Neural cell (in vitro differentiated cells): Measurements from ENCODE around the gene ZMYM2. TPM values are rescaled to one million over a fixed set of nuclear protein-coding genes. Genes with fewer than 3 reads are reported as not detected.

Experiments used
- H2AFZ ChIP-seq: fragments of 200-600, 300-800 bp; sonication (generic), shearing (Covaris generic); 2 replicates; pipeline ENCODE4 v1.6.0; 2014; ENCODE audit warnings: low read depth, mild to moderate bottlenecking, antibody characterized with exemption, low read length, moderate library complexity
- H3F3A ChIP-seq: fragments of 200-600 bp; shearing (Covaris generic); 2 replicates; pipeline ENCODE4 v1.6.1; 2016; ENCODE audit warnings: mild to moderate bottlenecking, moderate library complexity, mixed read lengths, antibody characterized with exemption, low read length; ENCODE audit not compliant: insufficient read depth, poor library complexity, severe bottlenecking
- H3K27ac ChIP-seq: fragments of 200-600, 300-800 bp; sonication (generic), shearing (Covaris generic); 2 replicates; pipeline ENCODE4 v1.5.1; 2014; ENCODE audit warnings: mild to moderate bottlenecking, low read length, moderate library complexity
- H3K27me3 ChIP-seq: fragments of 300-800, 200-600 bp; sonication (generic), shearing (Covaris generic); 2 replicates; pipeline ENCODE4 v1.6.0; 2014; ENCODE audit warnings: mild to moderate bottlenecking, low read depth, low read length, moderate library complexity; ENCODE audit not compliant: insufficient read depth
- H3K36me3 ChIP-seq: fragments of 300-800, 200-600 bp; sonication (generic), shearing (Covaris generic); 2 replicates; pipeline ENCODE4 v1.5.1; 2014; ENCODE audit warnings: mild to moderate bottlenecking, antibody characterized with exemption, low read length, moderate library complexity; ENCODE audit not compliant: insufficient read depth
- H3K4me2 ChIP-seq: fragments of 300-800, 200-600 bp; sonication (generic), shearing (Covaris generic); 2 replicates; pipeline ENCODE4 v1.6.0; 2014; ENCODE audit warnings: mild to moderate bottlenecking, low read length
- H3K4me3 ChIP-seq: fragments of 300-800, 200-600 bp; sonication (generic), shearing (Covaris generic); 2 replicates; pipeline ENCODE4 v1.5.1; 2014; ENCODE audit warnings: mild to moderate bottlenecking, low read length, moderate library complexity
- H3K79me2 ChIP-seq: fragments of 200-600 bp; shearing (Covaris generic); replicated peaks from 2 replicates; pipeline ENCODE4 v1.6.0; 2014; ENCODE audit warnings: mild to moderate bottlenecking, low read length, moderate library complexity; ENCODE audit not compliant: insufficient read depth
- H3K9ac ChIP-seq: fragments of 300-800, 200-600 bp; sonication (generic), shearing (Covaris generic); 2 replicates; pipeline ENCODE4 v1.6.1; 2016; ENCODE audit warnings: mild to moderate bottlenecking, low read length, mixed read lengths
- H3K9me2 ChIP-seq: fragments of 200-600 bp; shearing (Covaris generic); 2 replicates; pipeline ENCODE4 v1.6.1; 2016; ENCODE audit warnings: mild to moderate bottlenecking, low read length, mixed read lengths; ENCODE audit not compliant: insufficient read depth
- H3K9me3 ChIP-seq: fragments of 200-600, 300-800 bp; sonication (generic), shearing (Covaris generic); 2 replicates; pipeline ENCODE4 v1.6.1; 2016; ENCODE audit warnings: mild to moderate bottlenecking, mixed run types, low read length, moderate library complexity, mixed read lengths
- H4K20me1 ChIP-seq: fragments of 200-600 bp; shearing (Covaris generic); 2 replicates; pipeline ENCODE4 v1.6.1; 2016; ENCODE audit warnings: mild to moderate bottlenecking, mixed run types; ENCODE audit not compliant: insufficient read depth
- EP300 ChIP-seq: fragments of 450-650 bp; conservative IDR thresholded peaks from 2 replicates; pipeline ENCODE4 v1.6.1; 2014; ENCODE audit warnings: antibody characterized with exemption, mild to moderate bottlenecking, moderate library complexity; ENCODE audit not compliant: poor library complexity, severe bottlenecking
- EZH2 ChIP-seq: fragments of 200-600, 300-800 bp; shearing (Covaris generic), sonication (generic); IDR thresholded peaks from 2 replicates; pipeline ENCODE4 v1.6.1; 2014; ENCODE audit warnings: antibody characterized with exemption, low read length, borderline replicate concordance, mild to moderate bottlenecking; ENCODE audit not compliant: insufficient read depth, poor library complexity, severe bottlenecking
- MXI1 ChIP-seq: fragments of 450-650 bp; conservative IDR thresholded peaks from 2 replicates; pipeline ENCODE4 v1.6.1; 2014; ENCODE audit warnings: antibody characterized with exemption, mild to moderate bottlenecking; ENCODE audit not compliant: poor library complexity, severe bottlenecking
- POLR2AphosphoS5 ChIP-seq: IDR thresholded peaks from 2 replicates; pipeline ENCODE4 v1.6.1; 2012
- RAD21 ChIP-seq: fragments of 450-650 bp; conservative IDR thresholded peaks from 2 replicates; pipeline ENCODE4 v1.6.1; 2014; ENCODE audit warnings: antibody characterized with exemption, mild to moderate bottlenecking, moderate library complexity
- REST ChIP-seq: IDR thresholded peaks from 2 replicates; pipeline ENCODE4 v1.6.1; 2012; ENCODE audit warnings: borderline replicate concordance
- SMC3 ChIP-seq: fragments of 450-650 bp; conservative IDR thresholded peaks from 2 replicates; pipeline ENCODE4 v1.6.1; 2014; ENCODE audit warnings: antibody characterized with exemption, mild to moderate bottlenecking, moderate library complexity; ENCODE audit not compliant: poor library complexity
- TAF1 ChIP-seq: IDR thresholded peaks from 2 replicates; pipeline ENCODE4 v1.6.1; 2012; ENCODE audit warnings: low read depth
- polyA plus RNA-seq: library from polyadenylated mRNA; depleted of rRNA; stranded (reverse); fragments of >200 nt; gene quantifications from 2 replicates; pipeline ENCODE4 v1.2.3, GENCODE V29; 2014
- TF ChIP-seq, protein P1 (sequence below): fragments of 450-650 bp; IDR thresholded peaks from 2 replicates; pipeline ENCODE4 v1.5.1; 2014; ENCODE audit warnings: antibody characterized with exemption, mild to moderate bottlenecking, moderate library complexity; ENCODE audit not compliant: poor library complexity, severe bottlenecking

ZMYM2 gene
- polyA plus RNA-seq, 1 donor from 2014 or later, result 92.2 TPM

- Histone ChIP-seq H3K79me2 (peaks cover 3% of the 10 kb centered on the region), H3F3A (no peaks in the 10 kb centered on the region), H3K27me3 (no peaks in the 10 kb centered on the region), H3K9me3 (no peaks in the 10 kb centered on the region), H3K27ac (no peak overlapping the region), H3K4me3 (no peak overlapping the region), H3K9me2 (no peaks in the 10 kb centered on the region), H4K20me1 (no peaks in the 10 kb centered on the region), H3K36me3 (no peaks in the 10 kb centered on the region), H2AFZ (no peak overlapping the region), H3K9ac (no peak overlapping the region), H3K4me2 (no peak overlapping the region)
- TF ChIP-seq SMC3 (no peak), MXI1 (no peak), REST (no peak), RAD21 (no peak), TAF1 (no peak), EP300 (no peak), POLR2AphosphoS5 (no peak), EZH2 (no peak)
- TF ChIP-seq, protein P1, sequence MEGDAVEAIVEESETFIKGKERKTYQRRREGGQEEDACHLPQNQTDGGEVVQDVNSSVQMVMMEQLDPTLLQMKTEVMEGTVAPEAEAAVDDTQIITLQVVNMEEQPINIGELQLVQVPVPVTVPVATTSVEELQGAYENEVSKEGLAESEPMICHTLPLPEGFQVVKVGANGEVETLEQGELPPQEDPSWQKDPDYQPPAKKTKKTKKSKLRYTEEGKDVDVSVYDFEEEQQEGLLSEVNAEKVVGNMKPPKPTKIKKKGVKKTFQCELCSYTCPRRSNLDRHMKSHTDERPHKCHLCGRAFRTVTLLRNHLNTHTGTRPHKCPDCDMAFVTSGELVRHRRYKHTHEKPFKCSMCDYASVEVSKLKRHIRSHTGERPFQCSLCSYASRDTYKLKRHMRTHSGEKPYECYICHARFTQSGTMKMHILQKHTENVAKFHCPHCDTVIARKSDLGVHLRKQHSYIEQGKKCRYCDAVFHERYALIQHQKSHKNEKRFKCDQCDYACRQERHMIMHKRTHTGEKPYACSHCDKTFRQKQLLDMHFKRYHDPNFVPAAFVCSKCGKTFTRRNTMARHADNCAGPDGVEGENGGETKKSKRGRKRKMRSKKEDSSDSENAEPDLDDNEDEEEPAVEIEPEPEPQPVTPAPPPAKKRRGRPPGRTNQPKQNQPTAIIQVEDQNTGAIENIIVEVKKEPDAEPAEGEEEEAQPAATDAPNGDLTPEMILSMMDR, result no peak
These were observed 66.2 kb downstream of the ZMYM2 start for GRCh38 chr13:20024702-20025101.

DNA sequence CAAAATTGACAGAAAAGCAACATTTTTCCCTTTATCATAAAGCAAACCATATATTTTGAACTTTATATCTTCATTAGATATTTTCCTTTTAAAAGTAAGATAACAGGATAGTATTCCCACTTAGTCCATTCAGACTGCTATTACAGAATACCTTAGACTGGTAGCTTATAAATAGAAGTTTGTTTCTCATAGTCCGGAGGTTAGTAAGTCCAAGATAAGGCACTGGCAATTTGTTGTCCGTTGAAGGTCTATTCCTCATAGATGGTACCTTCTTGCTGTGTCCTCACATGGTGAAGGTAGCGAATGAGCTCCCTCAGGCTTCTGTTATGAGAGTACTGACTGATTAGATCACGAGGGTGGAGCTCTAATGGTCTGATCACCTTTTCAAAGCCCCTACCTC lies 70.4 kb downstream of the ZMYM2 start:
- Histone ChIP-seq H3K27me3 (no peaks in the 10 kb centered on the region), H3K9me2 (no peaks in the 10 kb centered on the region), H3K36me3 (peaks cover 8% of the 10 kb centered on the region), H3K27ac (no peak overlapping the region), H3K4me3 (no peak overlapping the region), H3K79me2 (no peaks in the 10 kb centered on the region), H4K20me1 (no peaks in the 10 kb centered on the region), H3K9me3 (no peaks in the 10 kb centered on the region), H3K9ac (no peak overlapping the region), H3K4me2 (no peak overlapping the region), H2AFZ (no peak overlapping the region), H3F3A (no peaks in the 10 kb centered on the region)
- TF ChIP-seq EZH2 (no peak), RAD21 (no peak), MXI1 (no peak), TAF1 (no peak), POLR2AphosphoS5 (no peak), SMC3 (no peak), EP300 (no peak), REST (no peak)
- TF ChIP-seq, protein P1, result no peak
